ENCODE results near the gene CHCHD6.
A peak's percentile ranks its signal among the peaks of the same experiment; 100 is the strongest.

CHCHD6 gene

GRCh38 chr3:126703512-126704493, at the start of gene CHCHD6:
TSS of gene CHCHD6 (plus strand) at chr3:126704240. CDS start at chr3:126704313, 73 bp downstream.
- in situ Hi-C loops (cut with HindIII; ENCODE audit: low pct_ligation_motif_present, low pct_unique_long_range_greater_than_20kb, low sequenced_read_pairs) = no loop called here
- DNase-seq = peak; percentile 94

- in situ Hi-C loops (cut with HindIII; ENCODE audit: low pct_ligation_motif_present, low pct_unique_long_range_greater_than_20kb, low sequenced_read_pairs) = no loop called here
- DNase-seq = peak; percentile 74
Measured at GRCh38 chr3:126654571-126655383, 49.3 kb upstream of the CHCHD6 start, which contains the start of gene TXNRD3. TSS of gene TXNRD3 (minus strand) at chr3:126655124.

GRCh38 chr3:126655887-126656286, 48.2 kb upstream of the CHCHD6 start:
- no peak for DNase-seq
- in situ Hi-C loops (cut with HindIII; ENCODE audit: low pct_ligation_motif_present, low pct_unique_long_range_greater_than_20kb, low sequenced_read_pairs) = no loop called here

- in situ Hi-C loops (cut with HindIII; ENCODE audit: low pct_ligation_motif_present, low pct_unique_long_range_greater_than_20kb, low sequenced_read_pairs) = no loop called here
- DNase-seq = no peak
Measured at GRCh38 chr3:126656371-126657134, 47.5 kb upstream of the CHCHD6 start.

- in situ Hi-C loops (cut with HindIII; ENCODE audit: low pct_ligation_motif_present, low pct_unique_long_range_greater_than_20kb, low sequenced_read_pairs) = no loop called here
- no peak for DNase-seq
Measured at GRCh38 chr3:126657901-126658300, 46.1 kb upstream of the CHCHD6 start.

GRCh38 chr3:126658584-126658983, 45.5 kb upstream of the CHCHD6 start:
- DNase-seq = no peak
- in situ Hi-C loops (cut with HindIII; ENCODE audit: low pct_ligation_motif_present, low pct_unique_long_range_greater_than_20kb, low sequenced_read_pairs) = no loop called here

GRCh38 chr3:126659915-126660886, 43.8 kb upstream of the CHCHD6 start:
- no peak for DNase-seq
- in situ Hi-C loops (cut with HindIII; ENCODE audit: low pct_ligation_motif_present, low pct_unique_long_range_greater_than_20kb, low sequenced_read_pairs) = no loop called here

GRCh38 chr3:126661532-126662364, 42.3 kb upstream of the CHCHD6 start:
- in situ Hi-C loops (cut with HindIII; ENCODE audit: low pct_ligation_motif_present, low pct_unique_long_range_greater_than_20kb, low sequenced_read_pairs) = no loop called here

GRCh38 chr3:126663257-126663656, 40.8 kb upstream of the CHCHD6 start:
- no peak for DNase-seq
- in situ Hi-C loops (cut with HindIII; ENCODE audit: low pct_ligation_motif_present, low pct_unique_long_range_greater_than_20kb, low sequenced_read_pairs) = no loop called here

More at GRCh38 chr3:126661532-126662364, 42.3 kb upstream of the CHCHD6 start:
- DNase-seq = no peak

- in situ Hi-C loops (cut with HindIII; ENCODE audit: low pct_ligation_motif_present, low pct_unique_long_range_greater_than_20kb, low sequenced_read_pairs) = no loop called here
- no peak for DNase-seq
Measured at GRCh38 chr3:126663750-126664149, 40.3 kb upstream of the CHCHD6 start.

- in situ Hi-C loops (cut with HindIII; ENCODE audit: low pct_ligation_motif_present, low pct_unique_long_range_greater_than_20kb, low sequenced_read_pairs) = no loop called here
- no peak for DNase-seq
Measured at GRCh38 chr3:126664591-126665214, 39.3 kb upstream of the CHCHD6 start.

- in situ Hi-C loops (cut with HindIII; ENCODE audit: low pct_ligation_motif_present, low pct_unique_long_range_greater_than_20kb, low sequenced_read_pairs) = no loop called here
- no peak for DNase-seq
Measured at GRCh38 chr3:126665221-126665936, 38.7 kb upstream of the CHCHD6 start.

- no peak for DNase-seq
- in situ Hi-C loops (cut with HindIII; ENCODE audit: low pct_ligation_motif_present, low pct_unique_long_range_greater_than_20kb, low sequenced_read_pairs) = no loop called here
Measured at GRCh38 chr3:126665959-126666657, 37.9 kb upstream of the CHCHD6 start.

- in situ Hi-C loops (cut with HindIII; ENCODE audit: low pct_ligation_motif_present, low pct_unique_long_range_greater_than_20kb, low sequenced_read_pairs) = no loop called here
- no peak for DNase-seq
Measured at GRCh38 chr3:126666658-126667528, 37.1 kb upstream of the CHCHD6 start.
